GM23338 (cell line): ENCODE results near the gene ZNF740.

Experiments used
- CREB1 ChIP-seq: fragments of 250-450 bp; sonication (Bioruptor Pico); IDR thresholded peaks from 2 replicates; pipeline ENCODE4 v1.5.0; 2020; ENCODE audit warnings: low read depth, mild to moderate bottlenecking, moderate library complexity
- EZH2 ChIP-seq: fragments of 200-600 bp; sonication (generic); IDR thresholded peaks from one replicate; pipeline ENCODE4 v1.8.0; 2017; ENCODE audit warnings: antibody characterized with exemption, mild to moderate bottlenecking, low read depth; ENCODE audit not compliant: unreplicated experiment
- EZH2phosphoT487 ChIP-seq: fragments of 200-600 bp; sonication (generic); IDR thresholded peaks from one replicate; pipeline ENCODE4 v1.8.1; 2018; ENCODE audit warnings: antibody characterized with exemption; ENCODE audit not compliant: unreplicated experiment
- JUNB ChIP-seq: IDR thresholded peaks from one replicate; pipeline ENCODE4 v1.6.1; 2016; ENCODE audit warnings: antibody characterized with exemption; ENCODE audit not compliant: unreplicated experiment
- POLR2AphosphoS5 ChIP-seq: IDR thresholded peaks from 2 replicates; pipeline ENCODE4 v1.6.1; 2016; ENCODE audit warnings: antibody characterized with exemption, low read depth
- STAT1 ChIP-seq: IDR thresholded peaks from one replicate; pipeline ENCODE4 v1.6.1; 2016; ENCODE audit warnings: antibody characterized with exemption; ENCODE audit not compliant: unreplicated experiment
- ZNF114 ChIP-seq: fragments of 250-450 bp; sonication (Bioruptor Pico); IDR thresholded peaks from 2 replicates; pipeline ENCODE4 v1.5.0; 2020; ENCODE audit warnings: mild to moderate bottlenecking, moderate library complexity
- TF ChIP-seq, protein P1 (sequence below), 2 experiments: fragments of 200-600 bp in 1 of 2; sonication (generic) in 1 of 2; conservative IDR thresholded peaks; 2 replicates each; pipeline versions ENCODE4 v1.5.1 to v1.6.1; 2016 to 2017; ENCODE audit warnings: antibody characterized with exemption in 2 of 2, low read depth in 2 of 2, mild to moderate bottlenecking in 2 of 2, moderate library complexity in 1 of 2
- TF ChIP-seq, protein P2 (sequence below): IDR thresholded peaks from one replicate; pipeline ENCODE4 v1.6.1; 2018; ENCODE audit warnings: antibody characterized with exemption; ENCODE audit not compliant: unreplicated experiment
- TF ChIP-seq, protein P3 (sequence below): fragments of 250-450 bp; sonication (Bioruptor Pico); IDR thresholded peaks from 2 replicates; pipeline ENCODE4 v1.5.0; 2020; ENCODE audit warnings: mild to moderate bottlenecking, moderate library complexity
- TF ChIP-seq, protein P4 (sequence below): IDR thresholded peaks from 2 replicates; pipeline ENCODE4 v1.6.1; 2016; ENCODE audit warnings: antibody characterized with exemption

DNA sequence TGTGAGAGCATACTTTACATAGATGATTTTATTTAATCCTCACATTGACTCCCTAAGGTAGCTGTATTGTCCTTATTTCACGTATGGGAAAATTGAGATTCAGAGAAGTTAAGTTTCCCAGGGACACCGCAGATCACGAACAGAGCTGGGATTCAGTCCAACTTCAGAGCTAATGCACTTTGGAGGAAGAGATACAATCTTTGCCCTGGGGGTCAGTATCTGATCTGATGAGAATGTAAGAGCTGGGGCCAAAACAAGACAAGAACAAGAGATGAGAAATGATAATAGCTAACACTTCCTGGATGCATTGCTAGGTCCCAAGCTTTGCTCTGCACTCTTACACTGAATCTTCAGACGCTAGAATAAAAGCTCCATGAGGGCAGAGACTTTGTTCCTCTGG is 6.2 kb downstream of the ZNF740 start:
- TF ChIP-seq, protein P1, sequence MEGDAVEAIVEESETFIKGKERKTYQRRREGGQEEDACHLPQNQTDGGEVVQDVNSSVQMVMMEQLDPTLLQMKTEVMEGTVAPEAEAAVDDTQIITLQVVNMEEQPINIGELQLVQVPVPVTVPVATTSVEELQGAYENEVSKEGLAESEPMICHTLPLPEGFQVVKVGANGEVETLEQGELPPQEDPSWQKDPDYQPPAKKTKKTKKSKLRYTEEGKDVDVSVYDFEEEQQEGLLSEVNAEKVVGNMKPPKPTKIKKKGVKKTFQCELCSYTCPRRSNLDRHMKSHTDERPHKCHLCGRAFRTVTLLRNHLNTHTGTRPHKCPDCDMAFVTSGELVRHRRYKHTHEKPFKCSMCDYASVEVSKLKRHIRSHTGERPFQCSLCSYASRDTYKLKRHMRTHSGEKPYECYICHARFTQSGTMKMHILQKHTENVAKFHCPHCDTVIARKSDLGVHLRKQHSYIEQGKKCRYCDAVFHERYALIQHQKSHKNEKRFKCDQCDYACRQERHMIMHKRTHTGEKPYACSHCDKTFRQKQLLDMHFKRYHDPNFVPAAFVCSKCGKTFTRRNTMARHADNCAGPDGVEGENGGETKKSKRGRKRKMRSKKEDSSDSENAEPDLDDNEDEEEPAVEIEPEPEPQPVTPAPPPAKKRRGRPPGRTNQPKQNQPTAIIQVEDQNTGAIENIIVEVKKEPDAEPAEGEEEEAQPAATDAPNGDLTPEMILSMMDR (conservative IDR thresholded peaks at IDR 0.05; ENCODE audit: low read depth in 2 of 2): no peak
- TF ChIP-seq EZH2phosphoT487 (no peak), POLR2AphosphoS5 (no peak), STAT1 (no peak), CREB1 (CRISPR knock-in tag) (no peak), EZH2 (no peak), JUNB (no peak), ZNF114 (CRISPR knock-in tag) (no peak)
- TF ChIP-seq, protein P2, sequence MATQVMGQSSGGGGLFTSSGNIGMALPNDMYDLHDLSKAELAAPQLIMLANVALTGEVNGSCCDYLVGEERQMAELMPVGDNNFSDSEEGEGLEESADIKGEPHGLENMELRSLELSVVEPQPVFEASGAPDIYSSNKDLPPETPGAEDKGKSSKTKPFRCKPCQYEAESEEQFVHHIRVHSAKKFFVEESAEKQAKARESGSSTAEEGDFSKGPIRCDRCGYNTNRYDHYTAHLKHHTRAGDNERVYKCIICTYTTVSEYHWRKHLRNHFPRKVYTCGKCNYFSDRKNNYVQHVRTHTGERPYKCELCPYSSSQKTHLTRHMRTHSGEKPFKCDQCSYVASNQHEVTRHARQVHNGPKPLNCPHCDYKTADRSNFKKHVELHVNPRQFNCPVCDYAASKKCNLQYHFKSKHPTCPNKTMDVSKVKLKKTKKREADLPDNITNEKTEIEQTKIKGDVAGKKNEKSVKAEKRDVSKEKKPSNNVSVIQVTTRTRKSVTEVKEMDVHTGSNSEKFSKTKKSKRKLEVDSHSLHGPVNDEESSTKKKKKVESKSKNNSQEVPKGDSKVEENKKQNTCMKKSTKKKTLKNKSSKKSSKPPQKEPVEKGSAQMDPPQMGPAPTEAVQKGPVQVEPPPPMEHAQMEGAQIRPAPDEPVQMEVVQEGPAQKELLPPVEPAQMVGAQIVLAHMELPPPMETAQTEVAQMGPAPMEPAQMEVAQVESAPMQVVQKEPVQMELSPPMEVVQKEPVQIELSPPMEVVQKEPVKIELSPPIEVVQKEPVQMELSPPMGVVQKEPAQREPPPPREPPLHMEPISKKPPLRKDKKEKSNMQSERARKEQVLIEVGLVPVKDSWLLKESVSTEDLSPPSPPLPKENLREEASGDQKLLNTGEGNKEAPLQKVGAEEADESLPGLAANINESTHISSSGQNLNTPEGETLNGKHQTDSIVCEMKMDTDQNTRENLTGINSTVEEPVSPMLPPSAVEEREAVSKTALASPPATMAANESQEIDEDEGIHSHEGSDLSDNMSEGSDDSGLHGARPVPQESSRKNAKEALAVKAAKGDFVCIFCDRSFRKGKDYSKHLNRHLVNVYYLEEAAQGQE: no peak
- TF ChIP-seq, protein P3, sequence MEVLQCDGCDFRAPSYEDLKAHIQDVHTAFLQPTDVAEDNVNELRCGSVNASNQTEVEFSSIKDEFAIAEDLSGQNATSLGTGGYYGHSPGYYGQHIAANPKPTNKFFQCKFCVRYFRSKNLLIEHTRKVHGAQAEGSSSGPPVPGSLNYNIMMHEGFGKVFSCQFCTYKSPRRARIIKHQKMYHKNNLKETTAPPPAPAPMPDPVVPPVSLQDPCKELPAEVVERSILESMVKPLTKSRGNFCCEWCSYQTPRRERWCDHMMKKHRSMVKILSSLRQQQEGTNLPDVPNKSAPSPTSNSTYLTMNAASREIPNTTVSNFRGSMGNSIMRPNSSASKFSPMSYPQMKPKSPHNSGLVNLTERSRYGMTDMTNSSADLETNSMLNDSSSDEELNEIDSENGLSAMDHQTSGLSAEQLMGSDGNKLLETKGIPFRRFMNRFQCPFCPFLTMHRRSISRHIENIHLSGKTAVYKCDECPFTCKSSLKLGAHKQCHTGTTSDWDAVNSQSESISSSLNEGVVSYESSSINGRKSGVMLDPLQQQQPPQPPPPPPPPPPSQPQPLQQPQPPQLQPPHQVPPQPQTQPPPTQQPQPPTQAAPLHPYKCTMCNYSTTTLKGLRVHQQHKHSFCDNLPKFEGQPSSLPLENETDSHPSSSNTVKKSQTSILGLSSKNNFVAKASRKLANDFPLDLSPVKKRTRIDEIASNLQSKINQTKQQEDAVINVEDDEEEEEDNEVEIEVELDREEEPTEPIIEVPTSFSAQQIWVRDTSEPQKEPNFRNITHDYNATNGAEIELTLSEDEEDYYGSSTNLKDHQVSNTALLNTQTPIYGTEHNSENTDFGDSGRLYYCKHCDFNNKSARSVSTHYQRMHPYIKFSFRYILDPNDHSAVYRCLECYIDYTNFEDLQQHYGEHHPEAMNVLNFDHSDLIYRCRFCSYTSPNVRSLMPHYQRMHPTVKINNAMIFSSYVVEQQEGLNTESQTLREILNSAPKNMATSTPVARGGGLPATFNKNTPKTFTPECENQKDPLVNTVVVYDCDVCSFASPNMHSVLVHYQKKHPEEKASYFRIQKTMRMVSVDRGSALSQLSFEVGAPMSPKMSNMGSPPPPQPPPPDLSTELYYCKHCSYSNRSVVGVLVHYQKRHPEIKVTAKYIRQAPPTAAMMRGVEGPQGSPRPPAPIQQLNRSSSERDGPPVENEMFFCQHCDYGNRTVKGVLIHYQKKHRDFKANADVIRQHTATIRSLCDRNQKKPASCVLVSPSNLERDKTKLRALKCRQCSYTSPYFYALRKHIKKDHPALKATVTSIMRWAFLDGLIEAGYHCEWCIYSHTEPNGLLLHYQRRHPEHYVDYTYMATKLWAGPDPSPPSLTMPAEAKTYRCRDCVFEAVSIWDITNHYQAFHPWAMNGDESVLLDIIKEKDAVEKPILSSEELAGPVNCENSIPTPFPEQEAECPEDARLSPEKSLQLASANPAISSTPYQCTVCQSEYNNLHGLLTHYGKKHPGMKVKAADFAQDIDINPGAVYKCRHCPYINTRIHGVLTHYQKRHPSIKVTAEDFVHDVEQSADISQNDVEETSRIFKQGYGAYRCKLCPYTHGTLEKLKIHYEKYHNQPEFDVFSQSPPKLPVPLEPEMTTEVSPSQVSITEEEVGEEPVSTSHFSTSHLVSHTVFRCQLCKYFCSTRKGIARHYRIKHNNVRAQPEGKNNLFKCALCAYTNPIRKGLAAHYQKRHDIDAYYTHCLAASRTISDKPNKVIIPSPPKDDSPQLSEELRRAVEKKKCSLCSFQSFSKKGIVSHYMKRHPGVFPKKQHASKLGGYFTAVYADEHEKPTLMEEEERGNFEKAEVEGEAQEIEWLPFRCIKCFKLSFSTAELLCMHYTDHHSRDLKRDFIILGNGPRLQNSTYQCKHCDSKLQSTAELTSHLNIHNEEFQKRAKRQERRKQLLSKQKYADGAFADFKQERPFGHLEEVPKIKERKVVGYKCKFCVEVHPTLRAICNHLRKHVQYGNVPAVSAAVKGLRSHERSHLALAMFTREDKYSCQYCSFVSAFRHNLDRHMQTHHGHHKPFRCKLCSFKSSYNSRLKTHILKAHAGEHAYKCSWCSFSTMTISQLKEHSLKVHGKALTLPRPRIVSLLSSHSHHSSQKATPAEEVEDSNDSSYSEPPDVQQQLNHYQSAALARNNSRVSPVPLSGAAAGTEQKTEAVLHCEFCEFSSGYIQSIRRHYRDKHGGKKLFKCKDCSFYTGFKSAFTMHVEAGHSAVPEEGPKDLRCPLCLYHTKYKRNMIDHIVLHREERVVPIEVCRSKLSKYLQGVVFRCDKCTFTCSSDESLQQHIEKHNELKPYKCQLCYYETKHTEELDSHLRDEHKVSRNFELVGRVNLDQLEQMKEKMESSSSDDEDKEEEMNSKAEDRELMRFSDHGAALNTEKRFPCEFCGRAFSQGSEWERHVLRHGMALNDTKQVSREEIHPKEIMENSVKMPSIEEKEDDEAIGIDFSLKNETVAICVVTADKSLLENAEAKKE (CRISPR knock-in tag): no peak
- TF ChIP-seq, protein P4, sequence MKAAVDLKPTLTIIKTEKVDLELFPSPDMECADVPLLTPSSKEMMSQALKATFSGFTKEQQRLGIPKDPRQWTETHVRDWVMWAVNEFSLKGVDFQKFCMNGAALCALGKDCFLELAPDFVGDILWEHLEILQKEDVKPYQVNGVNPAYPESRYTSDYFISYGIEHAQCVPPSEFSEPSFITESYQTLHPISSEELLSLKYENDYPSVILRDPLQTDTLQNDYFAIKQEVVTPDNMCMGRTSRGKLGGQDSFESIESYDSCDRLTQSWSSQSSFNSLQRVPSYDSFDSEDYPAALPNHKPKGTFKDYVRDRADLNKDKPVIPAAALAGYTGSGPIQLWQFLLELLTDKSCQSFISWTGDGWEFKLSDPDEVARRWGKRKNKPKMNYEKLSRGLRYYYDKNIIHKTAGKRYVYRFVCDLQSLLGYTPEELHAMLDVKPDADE: no peak
